Measurements from ENCODE around the gene OR2D2.

Gene OR2D2

DNA sequence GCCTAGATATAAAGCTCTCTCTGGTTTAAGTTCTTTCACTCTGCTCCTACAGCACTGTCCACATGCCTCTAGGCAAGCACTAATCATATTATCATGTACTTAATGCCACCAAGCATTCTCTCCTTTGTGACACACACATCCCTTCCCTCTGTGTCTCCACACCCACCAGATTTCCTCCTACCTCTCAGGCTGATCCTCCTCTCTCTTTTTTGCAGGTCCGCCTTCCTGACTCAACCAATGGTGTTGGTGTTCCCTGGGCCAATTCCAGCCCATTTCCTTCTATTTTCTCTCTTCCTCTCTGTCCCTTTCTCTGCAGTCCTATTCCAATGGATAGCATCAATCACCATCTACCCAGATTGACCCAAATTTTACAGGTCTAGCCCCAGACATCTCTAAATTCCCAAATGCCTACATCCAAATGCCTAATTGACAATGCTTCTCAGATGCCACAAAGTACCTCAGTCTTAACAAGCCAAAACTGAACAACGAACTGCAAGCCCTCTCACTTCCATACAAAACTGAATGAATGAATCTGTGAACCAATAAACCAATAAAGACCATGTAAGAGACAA, 33.4 kb upstream of the OR2D2 start (continued):
- TF ChIP-seq HOXC10 (CRISPR knock-in tag; IDR thresholded peaks at IDR 0.05), result no peak
- TF ChIP-seq SP3 (tag by site-specific recombination; IDR thresholded peaks at IDR 0.05), result peak; percentile 38; the same call in 1 of the 2 replicates
- no peak for TF ChIP-seq ZNF571 (tag by site-specific recombination; IDR thresholded peaks at IDR 0.05)
- no peak for TF ChIP-seq FEZF1 (tag by site-specific recombination; IDR thresholded peaks at IDR 0.05)
- TF ChIP-seq ZNF76 (tag by site-specific recombination; IDR thresholded peaks at IDR 0.05; ENCODE audit: borderline replicate concordance, low read depth), result no peak
- no peak for TF ChIP-seq ZNF473 (tag by site-specific recombination; IDR thresholded peaks at IDR 0.05)
- TF ChIP-seq, protein P1, sequence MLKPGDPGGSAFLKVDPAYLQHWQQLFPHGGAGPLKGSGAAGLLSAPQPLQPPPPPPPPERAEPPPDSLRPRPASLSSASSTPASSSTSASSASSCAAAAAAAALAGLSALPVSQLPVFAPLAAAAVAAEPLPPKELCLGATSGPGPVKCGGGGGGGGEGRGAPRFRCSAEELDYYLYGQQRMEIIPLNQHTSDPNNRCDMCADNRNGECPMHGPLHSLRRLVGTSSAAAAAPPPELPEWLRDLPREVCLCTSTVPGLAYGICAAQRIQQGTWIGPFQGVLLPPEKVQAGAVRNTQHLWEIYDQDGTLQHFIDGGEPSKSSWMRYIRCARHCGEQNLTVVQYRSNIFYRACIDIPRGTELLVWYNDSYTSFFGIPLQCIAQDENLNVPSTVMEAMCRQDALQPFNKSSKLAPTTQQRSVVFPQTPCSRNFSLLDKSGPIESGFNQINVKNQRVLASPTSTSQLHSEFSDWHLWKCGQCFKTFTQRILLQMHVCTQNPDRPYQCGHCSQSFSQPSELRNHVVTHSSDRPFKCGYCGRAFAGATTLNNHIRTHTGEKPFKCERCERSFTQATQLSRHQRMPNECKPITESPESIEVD (tag by site-specific recombination; IDR thresholded peaks at IDR 0.05), result no peak
- no peak for TF ChIP-seq ZNF660 (tag by site-specific recombination; IDR thresholded peaks at IDR 0.05)
- no peak for TF ChIP-seq ZNF560 (tag by site-specific recombination; IDR thresholded peaks at IDR 0.05; ENCODE audit: borderline replicate concordance)
- no peak for TF ChIP-seq SP7 (tag by site-specific recombination; IDR thresholded peaks at IDR 0.05)
- TF ChIP-seq ZNF157 (tag by site-specific recombination; IDR thresholded peaks at IDR 0.05), result no peak
- TF ChIP-seq, protein P2, sequence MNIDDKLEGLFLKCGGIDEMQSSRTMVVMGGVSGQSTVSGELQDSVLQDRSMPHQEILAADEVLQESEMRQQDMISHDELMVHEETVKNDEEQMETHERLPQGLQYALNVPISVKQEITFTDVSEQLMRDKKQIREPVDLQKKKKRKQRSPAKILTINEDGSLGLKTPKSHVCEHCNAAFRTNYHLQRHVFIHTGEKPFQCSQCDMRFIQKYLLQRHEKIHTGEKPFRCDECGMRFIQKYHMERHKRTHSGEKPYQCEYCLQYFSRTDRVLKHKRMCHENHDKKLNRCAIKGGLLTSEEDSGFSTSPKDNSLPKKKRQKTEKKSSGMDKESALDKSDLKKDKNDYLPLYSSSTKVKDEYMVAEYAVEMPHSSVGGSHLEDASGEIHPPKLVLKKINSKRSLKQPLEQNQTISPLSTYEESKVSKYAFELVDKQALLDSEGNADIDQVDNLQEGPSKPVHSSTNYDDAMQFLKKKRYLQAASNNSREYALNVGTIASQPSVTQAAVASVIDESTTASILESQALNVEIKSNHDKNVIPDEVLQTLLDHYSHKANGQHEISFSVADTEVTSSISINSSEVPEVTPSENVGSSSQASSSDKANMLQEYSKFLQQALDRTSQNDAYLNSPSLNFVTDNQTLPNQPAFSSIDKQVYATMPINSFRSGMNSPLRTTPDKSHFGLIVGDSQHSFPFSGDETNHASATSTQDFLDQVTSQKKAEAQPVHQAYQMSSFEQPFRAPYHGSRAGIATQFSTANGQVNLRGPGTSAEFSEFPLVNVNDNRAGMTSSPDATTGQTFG (tag by site-specific recombination; IDR thresholded peaks at IDR 0.05; ENCODE audit: borderline replicate concordance), result no peak
- TF ChIP-seq, protein P3, sequence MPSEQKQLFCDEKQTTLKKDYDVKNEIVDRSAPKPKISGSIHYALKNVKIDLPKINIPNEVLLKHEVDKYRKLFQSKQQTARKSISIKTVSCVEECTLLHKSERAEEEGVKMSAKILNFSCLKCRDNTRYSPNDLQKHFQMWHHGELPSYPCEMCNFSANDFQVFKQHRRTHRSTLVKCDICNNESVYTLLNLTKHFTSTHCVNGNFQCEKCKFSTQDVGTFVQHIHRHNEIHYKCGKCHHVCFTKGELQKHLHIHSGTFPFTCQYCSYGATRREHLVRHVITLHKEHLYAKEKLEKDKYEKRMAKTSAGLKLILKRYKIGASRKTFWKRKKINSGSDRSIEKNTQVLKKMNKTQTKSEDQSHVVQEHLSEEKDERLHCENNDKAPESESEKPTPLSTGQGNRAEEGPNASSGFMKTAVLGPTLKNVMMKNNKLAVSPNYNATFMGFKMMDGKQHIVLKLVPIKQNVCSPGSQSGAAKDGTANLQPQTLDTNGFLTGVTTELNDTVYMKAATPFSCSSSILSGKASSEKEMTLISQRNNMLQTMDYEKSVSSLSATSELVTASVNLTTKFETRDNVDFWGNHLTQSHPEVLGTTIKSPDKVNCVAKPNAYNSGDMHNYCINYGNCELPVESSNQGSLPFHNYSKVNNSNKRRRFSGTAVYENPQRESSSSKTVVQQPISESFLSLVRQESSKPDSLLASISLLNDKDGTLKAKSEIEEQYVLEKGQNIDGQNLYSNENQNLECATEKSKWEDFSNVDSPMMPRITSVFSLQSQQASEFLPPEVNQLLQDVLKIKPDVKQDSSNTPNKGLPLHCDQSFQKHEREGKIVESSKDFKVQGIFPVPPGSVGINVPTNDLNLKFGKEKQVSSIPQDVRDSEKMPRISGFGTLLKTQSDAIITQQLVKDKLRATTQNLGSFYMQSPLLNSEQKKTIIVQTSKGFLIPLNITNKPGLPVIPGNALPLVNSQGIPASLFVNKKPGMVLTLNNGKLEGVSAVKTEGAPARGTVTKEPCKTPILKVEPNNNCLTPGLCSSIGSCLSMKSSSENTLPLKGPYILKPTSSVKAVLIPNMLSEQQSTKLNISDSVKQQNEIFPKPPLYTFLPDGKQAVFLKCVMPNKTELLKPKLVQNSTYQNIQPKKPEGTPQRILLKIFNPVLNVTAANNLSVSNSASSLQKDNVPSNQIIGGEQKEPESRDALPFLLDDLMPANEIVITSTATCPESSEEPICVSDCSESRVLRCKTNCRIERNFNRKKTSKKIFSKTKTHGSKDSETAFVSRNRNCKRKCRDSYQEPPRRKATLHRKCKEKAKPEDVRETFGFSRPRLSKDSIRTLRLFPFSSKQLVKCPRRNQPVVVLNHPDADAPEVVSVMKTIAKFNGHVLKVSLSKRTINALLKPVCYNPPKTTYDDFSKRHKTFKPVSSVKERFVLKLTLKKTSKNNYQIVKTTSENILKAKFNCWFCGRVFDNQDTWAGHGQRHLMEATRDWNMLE (tag by site-specific recombination; conservative IDR thresholded peaks at IDR 0.05; ENCODE audit: low read depth), result peak; percentile 72
- peak; percentile 78 for TF ChIP-seq EGR2 (tag by site-specific recombination; IDR thresholded peaks at IDR 0.05; ENCODE audit: low read depth)
- TF ChIP-seq, protein P4, sequence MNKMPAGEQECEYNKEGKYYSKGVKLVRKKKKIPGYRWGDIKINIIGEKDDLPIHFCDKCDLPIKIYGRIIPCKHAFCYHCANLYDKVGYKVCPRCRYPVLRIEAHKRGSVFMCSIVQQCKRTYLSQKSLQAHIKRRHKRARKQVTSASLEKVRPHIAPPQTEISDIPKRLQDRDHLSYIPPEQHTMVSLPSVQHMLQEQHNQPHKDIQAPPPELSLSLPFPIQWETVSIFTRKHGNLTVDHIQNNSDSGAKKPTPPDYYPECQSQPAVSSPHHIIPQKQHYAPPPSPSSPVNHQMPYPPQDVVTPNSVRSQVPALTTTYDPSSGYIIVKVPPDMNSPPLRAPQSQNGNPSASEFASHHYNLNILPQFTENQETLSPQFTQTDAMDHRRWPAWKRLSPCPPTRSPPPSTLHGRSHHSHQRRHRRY (tag by site-specific recombination; IDR thresholded peaks at IDR 0.05), result no peak
- TF ChIP-seq, protein P5, sequence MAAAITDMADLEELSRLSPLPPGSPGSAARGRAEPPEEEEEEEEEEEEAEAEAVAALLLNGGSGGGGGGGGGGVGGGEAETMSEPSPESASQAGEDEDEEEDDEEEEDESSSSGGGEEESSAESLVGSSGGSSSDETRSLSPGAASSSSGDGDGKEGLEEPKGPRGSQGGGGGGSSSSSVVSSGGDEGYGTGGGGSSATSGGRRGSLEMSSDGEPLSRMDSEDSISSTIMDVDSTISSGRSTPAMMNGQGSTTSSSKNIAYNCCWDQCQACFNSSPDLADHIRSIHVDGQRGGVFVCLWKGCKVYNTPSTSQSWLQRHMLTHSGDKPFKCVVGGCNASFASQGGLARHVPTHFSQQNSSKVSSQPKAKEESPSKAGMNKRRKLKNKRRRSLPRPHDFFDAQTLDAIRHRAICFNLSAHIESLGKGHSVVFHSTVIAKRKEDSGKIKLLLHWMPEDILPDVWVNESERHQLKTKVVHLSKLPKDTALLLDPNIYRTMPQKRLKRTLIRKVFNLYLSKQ (tag by site-specific recombination; IDR thresholded peaks at IDR 0.05; ENCODE audit: borderline replicate concordance), result no peak
- no peak for TF ChIP-seq RBAK (tag by site-specific recombination; IDR thresholded peaks at IDR 0.05)
- no peak for TF ChIP-seq ZNF664 (tag by site-specific recombination; IDR thresholded peaks at IDR 0.05)
- TF ChIP-seq ZNF169 (tag by site-specific recombination; IDR thresholded peaks at IDR 0.05), result no peak
- no peak for TF ChIP-seq ZNF621 (tag by site-specific recombination; IDR thresholded peaks at IDR 0.05)
- TF ChIP-seq, protein P6, sequence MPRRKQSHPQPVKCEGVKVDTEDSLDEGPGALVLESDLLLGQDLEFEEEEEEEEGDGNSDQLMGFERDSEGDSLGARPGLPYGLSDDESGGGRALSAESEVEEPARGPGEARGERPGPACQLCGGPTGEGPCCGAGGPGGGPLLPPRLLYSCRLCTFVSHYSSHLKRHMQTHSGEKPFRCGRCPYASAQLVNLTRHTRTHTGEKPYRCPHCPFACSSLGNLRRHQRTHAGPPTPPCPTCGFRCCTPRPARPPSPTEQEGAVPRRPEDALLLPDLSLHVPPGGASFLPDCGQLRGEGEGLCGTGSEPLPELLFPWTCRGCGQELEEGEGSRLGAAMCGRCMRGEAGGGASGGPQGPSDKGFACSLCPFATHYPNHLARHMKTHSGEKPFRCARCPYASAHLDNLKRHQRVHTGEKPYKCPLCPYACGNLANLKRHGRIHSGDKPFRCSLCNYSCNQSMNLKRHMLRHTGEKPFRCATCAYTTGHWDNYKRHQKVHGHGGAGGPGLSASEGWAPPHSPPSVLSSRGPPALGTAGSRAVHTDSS (tag by site-specific recombination; IDR thresholded peaks at IDR 0.05), result no peak
- TF ChIP-seq ZNF2 (tag by site-specific recombination; IDR thresholded peaks at IDR 0.05), result peak; percentile 56; the same call in 1 of the 2 replicates
- no peak for TF ChIP-seq MZF1 (tag by site-specific recombination; IDR thresholded peaks at IDR 0.05; ENCODE audit: borderline replicate concordance)
- TF ChIP-seq, protein P7, sequence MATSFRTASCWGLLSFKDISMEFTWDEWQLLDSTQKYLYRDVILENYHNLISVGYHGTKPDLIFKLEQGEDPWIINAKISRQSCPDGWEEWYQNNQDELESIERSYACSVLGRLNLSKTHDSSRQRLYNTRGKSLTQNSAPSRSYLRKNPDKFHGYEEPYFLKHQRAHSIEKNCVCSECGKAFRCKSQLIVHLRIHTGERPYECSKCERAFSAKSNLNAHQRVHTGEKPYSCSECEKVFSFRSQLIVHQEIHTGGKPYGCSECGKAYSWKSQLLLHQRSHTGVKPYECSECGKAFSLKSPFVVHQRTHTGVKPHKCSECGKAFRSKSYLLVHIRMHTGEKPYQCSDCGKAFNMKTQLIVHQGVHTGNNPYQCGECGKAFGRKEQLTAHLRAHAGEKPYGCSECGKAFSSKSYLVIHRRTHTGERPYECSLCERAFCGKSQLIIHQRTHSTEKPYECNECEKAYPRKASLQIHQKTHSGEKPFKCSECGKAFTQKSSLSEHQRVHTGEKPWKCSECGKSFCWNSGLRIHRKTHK (tag by site-specific recombination; IDR thresholded peaks at IDR 0.05), result no peak
- TF ChIP-seq ZNF311 (tag by site-specific recombination; IDR thresholded peaks at IDR 0.05; ENCODE audit: borderline replicate concordance), result no peak
